PC-9 (cell line): ENCODE results near the gene RB1.

Source experiments
- EZH2 ChIP-seq: fragments of 200-600 bp; sonication (generic); IDR thresholded peaks from 2 replicates; pipeline ENCODE4 v1.8.0; 2017; ENCODE audit warnings: antibody characterized with exemption, low read depth
- TF ChIP-seq, protein P1 (sequence below): fragments of 200-600 bp; sonication (generic); conservative IDR thresholded peaks from 2 replicates; pipeline ENCODE4 v1.6.1; 2017; ENCODE audit warnings: mixed run types, antibody characterized with exemption, mild to moderate bottlenecking, moderate library complexity

- TF ChIP-seq, protein P1, sequence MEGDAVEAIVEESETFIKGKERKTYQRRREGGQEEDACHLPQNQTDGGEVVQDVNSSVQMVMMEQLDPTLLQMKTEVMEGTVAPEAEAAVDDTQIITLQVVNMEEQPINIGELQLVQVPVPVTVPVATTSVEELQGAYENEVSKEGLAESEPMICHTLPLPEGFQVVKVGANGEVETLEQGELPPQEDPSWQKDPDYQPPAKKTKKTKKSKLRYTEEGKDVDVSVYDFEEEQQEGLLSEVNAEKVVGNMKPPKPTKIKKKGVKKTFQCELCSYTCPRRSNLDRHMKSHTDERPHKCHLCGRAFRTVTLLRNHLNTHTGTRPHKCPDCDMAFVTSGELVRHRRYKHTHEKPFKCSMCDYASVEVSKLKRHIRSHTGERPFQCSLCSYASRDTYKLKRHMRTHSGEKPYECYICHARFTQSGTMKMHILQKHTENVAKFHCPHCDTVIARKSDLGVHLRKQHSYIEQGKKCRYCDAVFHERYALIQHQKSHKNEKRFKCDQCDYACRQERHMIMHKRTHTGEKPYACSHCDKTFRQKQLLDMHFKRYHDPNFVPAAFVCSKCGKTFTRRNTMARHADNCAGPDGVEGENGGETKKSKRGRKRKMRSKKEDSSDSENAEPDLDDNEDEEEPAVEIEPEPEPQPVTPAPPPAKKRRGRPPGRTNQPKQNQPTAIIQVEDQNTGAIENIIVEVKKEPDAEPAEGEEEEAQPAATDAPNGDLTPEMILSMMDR = no peak
- no peak for TF ChIP-seq EZH2
Observed at GRCh38 chr13:48490241-48490640, 186.7 kb downstream of the RB1 start.
